GM12873 (cell line): ENCODE data around the gene PCCA.

ENCODE experiments used
- TF ChIP-seq, protein P1 (sequence below): IDR thresholded peaks from 2 replicates; pipeline ENCODE4 v1.5.1; 2012; ENCODE audit warnings: low read depth, mild to moderate bottlenecking, moderate library complexity, low read length, control low read depth; ENCODE audit not compliant: insufficient read depth; ENCODE audit errors: missing control alignments

The PCCA gene

DNA sequence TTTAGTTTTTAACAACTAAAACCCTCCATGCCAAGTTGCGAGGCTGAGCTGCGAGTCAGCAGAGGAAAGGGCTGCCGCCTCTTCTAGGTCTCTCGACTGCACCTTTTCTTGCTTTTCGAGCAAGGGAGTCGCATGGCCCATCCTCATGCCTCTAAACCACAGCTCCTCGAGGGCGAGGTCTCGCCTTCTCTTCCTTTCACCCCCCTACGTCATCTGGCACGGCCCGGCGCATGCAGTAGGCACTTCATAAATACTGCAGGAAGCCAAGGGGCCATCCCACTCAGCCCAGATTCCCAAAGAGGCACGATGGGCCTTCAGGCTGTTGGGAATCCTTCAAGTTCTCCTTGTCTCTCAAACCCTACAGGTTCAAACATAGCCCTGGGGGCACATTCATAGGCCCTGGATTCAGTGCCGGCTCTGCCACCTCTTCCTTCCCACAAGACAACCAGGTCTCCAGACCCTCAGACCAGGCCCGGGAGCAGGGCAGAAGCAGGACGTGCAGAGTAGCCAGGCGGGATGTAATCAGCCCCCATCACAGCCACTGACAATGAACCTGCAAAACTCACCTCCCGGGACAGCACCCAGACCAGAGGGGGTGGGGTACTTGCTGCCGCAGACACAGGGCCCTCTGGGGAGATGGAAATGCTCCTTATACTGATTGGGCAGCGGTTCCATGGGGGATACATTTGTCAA lies 458.0 kb downstream of the PCCA start:
- TF ChIP-seq, protein P1, sequence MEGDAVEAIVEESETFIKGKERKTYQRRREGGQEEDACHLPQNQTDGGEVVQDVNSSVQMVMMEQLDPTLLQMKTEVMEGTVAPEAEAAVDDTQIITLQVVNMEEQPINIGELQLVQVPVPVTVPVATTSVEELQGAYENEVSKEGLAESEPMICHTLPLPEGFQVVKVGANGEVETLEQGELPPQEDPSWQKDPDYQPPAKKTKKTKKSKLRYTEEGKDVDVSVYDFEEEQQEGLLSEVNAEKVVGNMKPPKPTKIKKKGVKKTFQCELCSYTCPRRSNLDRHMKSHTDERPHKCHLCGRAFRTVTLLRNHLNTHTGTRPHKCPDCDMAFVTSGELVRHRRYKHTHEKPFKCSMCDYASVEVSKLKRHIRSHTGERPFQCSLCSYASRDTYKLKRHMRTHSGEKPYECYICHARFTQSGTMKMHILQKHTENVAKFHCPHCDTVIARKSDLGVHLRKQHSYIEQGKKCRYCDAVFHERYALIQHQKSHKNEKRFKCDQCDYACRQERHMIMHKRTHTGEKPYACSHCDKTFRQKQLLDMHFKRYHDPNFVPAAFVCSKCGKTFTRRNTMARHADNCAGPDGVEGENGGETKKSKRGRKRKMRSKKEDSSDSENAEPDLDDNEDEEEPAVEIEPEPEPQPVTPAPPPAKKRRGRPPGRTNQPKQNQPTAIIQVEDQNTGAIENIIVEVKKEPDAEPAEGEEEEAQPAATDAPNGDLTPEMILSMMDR = no peak

DNA sequence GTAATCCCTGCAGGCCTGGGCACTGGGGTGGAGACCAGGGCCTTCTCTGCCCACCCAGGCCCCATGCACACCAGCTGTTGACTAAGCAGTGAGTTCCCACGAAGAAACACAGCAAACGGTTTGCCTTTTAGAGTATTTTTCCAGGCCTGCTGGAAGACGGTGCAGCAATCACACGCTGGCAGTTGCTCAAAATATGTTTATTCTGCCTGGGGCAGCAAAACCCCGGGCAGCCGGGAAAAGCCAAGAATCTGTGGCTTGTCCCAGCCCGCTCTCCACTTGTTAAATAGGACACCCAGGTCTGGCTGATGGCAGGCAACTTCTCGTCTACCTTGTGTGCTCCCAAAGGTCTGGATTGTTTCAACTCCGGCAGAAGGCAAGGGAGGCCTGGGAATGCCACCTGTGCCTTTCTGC lies 458.9 kb downstream of the PCCA start:
- TF ChIP-seq, protein P1 = no peak

DNA sequence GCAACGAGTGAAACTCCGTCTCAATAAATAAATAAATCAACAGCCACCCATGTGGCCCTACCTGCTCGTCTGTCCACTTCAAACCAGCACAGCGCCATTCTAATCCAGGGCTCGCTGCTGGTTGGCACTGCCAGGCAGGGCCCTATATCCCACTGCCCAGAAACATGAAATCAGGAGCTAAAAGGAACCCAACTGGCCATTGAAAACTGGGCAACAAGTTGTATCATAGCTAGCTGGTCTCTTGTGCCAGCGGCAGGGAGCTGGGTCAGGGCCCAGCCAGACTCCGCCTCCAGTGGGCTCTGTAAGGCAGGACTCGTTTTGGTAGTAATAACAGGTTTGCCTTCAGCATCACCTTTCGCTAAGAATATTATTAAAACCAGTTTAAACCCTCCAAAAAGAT lies 460.4 kb downstream of the PCCA start:
- TF ChIP-seq, protein P1 = no peak

DNA sequence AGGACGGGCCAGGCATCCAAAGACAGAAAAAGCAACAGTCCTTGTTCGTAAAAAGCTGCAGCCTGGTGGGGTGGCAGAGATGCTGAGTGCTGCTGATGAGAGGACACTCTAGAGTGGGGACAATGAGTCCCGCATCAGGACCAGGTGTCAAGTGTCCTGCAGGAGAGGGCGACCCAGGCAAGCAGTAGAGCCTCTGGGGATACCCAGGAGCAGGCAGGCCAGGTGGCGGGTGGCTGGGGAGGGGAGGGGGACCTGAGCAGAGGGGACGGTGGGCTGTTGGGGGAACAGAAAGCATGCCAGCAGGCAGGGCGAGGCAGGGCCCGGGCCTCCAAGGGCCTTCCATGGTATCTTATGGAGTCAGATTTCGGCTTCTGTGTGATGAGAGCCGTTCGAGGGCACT lies 463.9 kb downstream of the PCCA start:
- TF ChIP-seq, protein P1 = no peak

DNA sequence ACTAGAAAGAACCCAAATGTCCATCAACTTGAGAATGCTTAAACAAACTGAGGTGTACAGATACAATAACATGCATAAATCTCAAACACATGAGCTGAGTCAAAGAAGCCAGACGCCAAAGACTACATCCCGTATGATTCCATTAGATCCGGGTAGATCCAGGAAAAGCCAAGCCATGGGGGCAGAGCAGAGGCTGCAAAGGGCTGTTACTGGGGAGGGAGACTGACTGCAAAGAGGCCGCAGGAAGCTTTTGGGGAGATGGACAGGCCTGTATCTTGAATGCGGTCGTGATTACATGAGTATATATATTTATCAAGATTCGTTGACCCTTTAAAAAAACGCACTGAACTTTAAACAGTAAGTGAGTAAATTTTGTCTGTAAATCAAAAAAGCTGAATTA lies 471.0 kb downstream of the PCCA start:
- TF ChIP-seq, protein P1 = no peak

DNA sequence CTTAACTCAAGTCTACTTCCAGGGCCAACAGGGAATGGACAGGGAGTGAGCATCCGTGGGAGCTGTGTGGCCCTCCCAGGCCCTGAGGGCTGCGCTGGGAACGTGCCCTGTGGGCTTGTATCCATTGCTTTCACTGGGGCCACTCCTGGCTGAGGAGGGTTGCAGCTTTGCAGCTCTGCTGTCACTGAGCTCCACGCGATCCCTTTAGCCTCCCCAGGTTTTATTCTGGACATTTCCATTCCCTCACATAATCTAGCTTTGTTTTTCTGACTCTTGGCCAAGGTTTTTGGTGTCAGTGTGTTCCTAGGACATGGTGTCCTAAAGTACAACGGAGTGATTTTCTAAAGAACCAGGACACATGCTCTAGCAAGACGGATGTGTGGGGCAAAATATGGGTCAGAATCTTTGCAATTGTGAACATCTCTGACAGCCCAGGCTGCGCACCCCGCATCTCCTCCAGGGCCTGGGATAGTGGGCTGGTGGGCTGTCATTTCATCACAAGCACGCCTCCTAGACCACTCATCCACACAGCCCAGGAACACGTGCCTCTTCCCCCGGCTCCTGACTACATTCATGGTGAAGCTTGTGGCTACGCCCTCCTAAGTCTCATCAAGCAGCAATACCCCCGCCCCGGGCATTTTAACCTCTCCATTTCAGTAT lies 471.7 kb downstream of the PCCA start:
- TF ChIP-seq, protein P1 = no peak

DNA sequence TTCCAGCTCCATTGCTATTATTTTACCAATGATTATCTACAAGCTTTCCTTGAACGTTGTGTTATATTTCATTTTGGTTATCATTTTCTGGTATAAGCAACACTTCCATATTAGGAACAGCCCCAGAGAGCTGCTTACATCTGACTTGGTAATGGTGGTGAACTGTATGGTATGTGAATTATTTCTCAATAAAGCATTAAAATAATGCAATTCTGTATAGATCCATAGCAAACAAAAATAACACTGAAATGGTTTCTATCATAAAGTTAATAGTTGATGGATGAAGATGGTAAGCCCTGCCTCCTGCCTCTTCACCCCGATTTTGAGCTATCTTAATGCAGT lies 472.2 kb downstream of the PCCA start:
- TF ChIP-seq, protein P1 = no peak
